Cerebellar nuclear complex (tissue), 1 donor: Measurements from ENCODE around the gene KHDRBS2.

Experiments
- DNase-seq, 2 experiments: peaks; one replicate each; lab custom pipeline; 2025; lab: John Stamatoyannopoulos, UW

KHDRBS2 gene

DNA sequence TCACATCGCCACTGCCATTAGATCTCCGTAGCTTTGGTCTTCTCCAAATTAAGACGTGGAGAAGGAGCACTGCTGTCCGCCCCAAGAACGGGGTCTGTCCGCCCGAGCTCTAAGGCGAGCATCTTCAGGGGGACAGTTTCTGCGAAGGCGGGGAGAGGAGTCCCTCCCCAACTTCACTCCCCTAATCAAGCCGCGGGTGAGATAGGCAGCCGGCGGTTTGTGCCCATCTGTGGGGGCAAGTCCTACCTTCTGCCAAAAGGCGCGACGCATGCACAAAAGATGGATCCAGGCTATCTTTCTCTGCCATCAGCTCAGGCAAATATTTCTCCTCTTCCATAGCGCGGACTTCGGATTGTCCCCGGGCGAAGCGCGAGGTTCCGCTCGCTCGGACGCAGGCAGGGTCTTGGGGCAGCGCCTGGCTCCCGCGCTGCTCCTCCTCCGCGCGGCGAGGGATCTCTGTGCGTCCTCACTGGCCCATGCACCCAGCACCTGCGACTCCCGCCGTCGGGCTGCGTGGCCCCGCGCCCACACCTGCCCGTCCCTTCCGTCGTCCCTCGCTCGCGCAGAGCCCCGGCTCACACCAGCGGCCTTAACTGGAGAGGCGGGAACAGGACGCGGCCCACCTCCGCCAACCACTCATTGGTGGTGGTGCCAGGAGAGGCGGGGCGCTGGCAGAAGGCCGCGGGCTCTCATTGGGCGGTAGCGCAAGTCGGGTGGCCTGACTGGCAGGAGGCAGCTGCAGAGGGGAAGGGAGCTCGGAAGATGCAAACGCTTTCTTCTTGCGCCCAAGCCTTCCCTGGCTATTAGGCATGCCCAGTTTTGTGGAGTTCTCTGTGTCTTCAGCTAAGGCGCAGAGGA lies at the start of gene KHDRBS2:
TSS of gene KHDRBS2 (minus strand) at position 614 of the 858 bp plus-strand sequence.
- no peak for DNase-seq

- DNase-seq, result no peak
Measured at GRCh38 chr6:62328607-62329006, 42.6 kb upstream of the KHDRBS2 start.

DNA sequence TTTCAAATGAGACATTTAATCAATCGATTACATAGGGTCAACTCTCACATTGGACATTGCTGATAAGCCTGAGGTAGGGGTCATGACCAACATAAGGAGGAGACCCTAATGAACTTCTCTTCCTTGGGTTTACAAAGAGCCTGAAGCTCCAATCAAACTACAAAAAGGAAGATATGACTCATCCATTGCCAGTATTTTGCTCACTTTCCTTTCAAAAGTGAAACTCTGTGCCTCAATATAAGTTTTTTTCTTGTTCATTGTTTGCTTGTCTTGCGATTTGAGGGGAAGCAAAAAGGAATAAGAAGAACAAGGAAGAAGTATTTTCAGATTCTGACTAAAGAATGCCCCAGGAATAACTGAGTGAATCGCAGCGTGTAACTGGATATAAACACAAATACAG lies 38.8 kb upstream of the KHDRBS2 start:
- no peak for DNase-seq

DNA sequence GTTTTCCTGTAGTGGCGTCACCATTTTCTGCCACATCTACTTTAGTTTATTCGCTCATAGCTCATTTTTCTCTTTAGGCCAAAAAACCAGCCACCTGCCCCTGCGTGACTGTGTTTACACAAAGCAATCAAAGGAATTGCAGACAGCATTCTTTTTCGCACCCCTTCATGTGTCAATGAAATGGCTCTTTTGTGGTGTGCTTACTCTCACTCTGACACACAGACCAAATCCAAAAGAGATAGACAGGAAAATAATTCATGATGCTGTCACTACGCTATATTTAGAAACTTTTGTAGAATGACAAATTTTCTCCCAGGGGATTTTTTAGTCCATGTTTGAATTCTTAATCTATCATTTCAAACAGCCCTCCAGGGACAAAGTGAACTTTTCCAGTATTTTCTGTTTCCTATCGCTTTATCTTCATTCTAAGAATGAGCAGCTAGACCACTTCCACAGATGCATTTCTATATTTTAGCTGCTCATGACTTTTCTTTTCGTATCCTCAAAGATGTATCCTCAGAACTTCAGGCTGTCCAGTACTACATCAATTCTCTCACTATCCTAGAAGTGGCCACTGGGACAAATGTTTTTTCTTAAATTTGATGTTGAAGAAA lies 37.9 kb upstream of the KHDRBS2 start:
- DNase-seq, result no peak

DNA sequence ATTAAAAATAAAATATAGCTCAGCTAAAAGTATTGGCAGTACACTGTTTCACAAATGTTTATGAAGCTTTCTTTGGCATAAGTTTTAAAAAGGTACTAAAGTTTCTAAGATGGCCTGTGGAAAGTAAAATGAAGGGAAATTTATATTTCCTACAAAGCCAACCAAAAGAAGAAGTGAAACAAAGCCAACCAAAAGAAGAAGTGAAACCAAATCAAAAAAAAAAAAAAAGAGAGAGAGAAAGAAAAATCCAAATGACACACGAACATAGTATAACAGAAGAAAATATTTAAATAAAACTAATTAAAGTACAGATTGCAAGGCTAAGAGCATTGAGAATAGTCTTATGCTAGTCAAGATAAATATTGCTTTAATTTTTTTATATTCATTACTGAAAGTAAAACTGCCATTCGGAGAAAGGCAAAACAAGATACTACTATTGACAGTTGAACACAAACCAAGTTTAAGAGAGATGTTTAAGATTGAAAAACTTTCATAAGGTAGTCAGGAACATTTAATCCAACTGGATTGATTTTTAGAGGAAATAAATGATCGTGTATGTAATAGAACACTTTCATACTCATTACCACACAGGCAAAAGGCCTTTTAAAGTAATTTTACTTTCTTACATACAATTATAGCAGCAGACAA lies 12.8 kb upstream of the KHDRBS2 start:
- no peak for DNase-seq

DNA sequence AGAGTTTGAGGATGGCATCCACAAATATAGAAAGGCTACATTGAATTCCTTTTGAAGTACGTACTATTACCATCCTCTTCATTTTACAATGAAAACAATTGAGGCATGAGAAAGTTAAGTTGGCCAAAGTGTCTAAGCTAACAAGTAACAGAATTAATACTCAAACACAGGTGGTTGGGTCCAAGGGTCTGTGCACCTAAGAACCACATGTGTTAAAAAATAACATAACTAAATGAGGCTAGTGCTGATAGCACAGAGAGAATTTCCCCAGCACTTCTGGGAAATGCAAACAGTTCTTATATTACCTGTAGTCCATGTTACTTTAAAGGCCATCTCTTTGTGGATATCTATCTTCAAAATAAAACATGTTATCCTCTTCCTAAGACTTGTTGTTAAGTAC lies 10.5 kb upstream of the KHDRBS2 start:
- DNase-seq, result no peak

GRCh38 chr6:62288974-62289373 lies 2.9 kb upstream of the KHDRBS2 start:
- no peak for DNase-seq

DNA sequence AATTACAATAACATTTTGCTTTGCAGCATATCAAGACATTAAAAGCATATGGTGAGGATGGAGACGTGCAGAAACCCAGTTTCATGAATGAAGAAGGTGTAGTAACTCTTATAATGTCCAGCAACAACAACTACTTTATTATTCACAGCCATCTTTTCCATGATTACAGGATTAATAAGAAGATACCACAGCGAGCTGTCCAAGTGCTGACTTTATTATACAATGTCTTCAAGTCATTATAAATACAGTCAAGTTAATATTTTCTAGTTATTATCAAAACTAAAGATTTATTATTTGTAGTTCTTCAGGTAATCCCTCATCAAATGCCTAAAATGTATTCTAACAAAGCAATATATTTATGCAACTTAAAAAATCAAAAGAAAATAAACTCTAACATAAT lies 2.5 kb upstream of the KHDRBS2 start:
- DNase-seq, result no peak

- DNase-seq, result no peak
Measured at GRCh38 chr6:62286470-62286843, 432 bp upstream of the KHDRBS2 start.

GRCh38 chr6:62284725-62285124 lies 1.3 kb downstream of the KHDRBS2 start:
- DNase-seq, result no peak

- no peak for DNase-seq
Measured at GRCh38 chr6:62283796-62284411, 2.1 kb downstream of the KHDRBS2 start.

DNA sequence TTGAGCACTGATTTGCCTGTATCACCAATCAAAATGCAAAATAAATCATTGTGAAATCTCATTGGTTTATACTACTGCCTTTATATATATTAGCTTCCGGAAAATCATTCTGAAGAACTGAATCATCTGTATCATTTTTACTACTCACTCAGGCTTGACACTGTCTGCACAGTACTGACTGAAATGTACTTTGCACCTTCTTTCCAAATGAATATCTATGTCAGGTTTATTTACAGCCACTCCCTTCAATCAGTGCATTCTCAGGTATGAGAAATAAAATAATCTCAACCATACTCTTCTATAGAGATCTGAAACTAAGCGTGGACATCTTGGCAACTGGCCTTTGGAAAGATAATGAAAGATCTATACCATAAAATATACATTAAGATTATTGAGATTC lies 2.7 kb downstream of the KHDRBS2 start:
- DNase-seq, result no peak

DNA sequence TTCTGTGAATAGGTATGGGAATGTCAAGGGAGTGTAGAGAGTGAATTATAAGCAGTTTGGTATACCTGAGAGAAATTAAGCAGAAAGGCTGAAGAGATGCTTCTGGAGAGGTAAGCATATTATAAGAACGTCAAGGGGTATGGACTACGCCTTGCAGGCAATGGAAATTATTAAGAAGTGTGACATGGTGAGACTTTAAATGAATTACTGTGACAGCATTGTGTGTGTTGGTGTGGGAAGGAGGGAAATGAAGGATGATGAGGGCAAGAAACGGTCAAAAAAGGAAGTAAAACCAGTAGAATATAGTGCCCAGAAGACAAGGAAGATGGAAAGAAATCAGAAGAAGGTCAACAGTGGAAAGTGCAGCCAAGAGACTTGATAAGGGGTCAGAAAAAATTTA lies 5.9 kb downstream of the KHDRBS2 start:
- DNase-seq, result no peak

DNA sequence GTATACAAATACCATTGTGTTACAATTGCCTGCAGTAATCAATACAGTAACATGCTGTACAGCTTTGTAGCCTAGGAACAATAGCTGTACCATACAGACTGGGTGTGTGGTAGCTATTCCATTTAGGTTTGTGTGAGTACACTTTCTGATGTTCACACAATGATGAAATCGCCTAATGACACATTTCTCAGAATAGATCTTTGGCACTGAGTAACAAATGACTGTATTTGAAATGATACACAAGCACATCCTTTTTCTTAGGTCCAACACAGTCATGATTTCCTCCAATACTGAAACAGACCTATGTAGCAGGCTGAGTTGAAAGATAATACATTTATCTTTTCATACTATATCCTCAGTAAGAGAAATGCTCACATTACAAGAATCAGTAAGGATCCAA lies 13.9 kb downstream of the KHDRBS2 start:
- no peak for DNase-seq

DNA sequence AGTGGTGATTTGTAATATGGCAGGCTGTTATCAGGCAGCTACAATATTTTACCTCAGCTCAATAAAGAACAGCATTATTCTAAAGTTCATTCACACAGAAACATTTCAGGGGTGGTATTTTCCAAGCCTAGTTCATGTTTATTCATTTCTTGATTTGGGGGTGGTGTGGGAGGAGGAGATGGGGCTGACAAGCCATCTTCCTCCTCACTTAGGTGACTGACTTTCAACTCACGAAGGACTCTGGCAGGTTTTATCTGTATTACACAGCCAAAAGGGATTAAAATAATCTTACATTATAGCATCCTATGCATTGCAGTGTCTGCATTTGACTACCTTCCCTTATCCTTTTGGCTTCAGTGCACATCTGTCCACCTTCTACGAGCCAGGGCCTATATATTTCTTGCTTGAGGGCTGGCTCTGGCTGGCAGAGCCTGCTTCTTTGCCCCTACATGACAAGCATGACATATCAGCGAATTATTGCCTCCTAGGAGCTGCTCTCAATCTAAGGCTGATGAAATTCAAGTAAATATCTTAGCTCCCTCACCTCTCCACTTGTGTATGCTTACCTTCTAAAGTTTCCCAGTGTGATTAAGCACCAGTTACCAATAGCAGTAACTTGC lies 20.0 kb downstream of the KHDRBS2 start:
- DNase-seq, result no peak

- DNase-seq, result no peak
Measured at GRCh38 chr6:62262283-62262682, 23.7 kb downstream of the KHDRBS2 start.

DNA sequence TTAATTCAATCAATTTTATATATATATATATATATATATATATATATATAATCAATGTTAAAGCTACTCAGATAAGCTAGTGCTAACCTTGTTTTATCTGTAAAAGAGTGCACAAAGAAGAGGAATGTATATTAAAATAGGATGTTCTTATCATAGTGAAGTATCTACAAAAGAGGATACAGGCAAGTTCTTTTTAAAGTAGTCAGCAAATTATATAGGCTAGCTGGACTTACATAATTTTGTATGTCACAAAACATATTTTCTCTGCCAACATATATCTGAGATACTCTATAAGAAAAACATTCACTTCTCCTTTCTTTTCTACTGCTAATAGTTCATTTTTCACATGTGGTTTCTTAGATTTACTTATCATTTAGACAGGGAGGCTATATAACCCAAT lies 39.9 kb downstream of the KHDRBS2 start:
- no peak for DNase-seq

DNA sequence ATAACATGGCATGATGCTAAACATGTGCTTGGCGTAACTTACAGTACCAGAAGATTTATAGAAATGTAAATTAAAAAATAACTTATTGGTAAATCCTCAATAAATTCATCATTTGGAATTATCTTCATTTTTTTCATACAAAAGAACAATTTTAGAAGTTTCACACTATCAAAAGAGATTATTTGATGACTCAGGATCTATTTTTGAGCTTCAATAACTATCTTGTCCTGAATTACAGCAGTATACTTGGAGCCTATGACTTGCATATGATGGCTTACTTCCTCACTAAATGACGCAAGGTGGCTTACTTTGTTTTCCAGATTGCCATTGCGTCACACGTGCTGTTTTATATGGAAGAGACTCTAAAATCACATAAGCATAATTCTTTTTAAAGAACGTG lies 49.2 kb downstream of the KHDRBS2 start:
- DNase-seq, result no peak

- no peak for DNase-seq
Measured at GRCh38 chr6:62229231-62229630, 56.8 kb downstream of the KHDRBS2 start.

GRCh38 chr6:62217866-62218265 lies 68.2 kb downstream of the KHDRBS2 start:
- DNase-seq, result no peak

DNA sequence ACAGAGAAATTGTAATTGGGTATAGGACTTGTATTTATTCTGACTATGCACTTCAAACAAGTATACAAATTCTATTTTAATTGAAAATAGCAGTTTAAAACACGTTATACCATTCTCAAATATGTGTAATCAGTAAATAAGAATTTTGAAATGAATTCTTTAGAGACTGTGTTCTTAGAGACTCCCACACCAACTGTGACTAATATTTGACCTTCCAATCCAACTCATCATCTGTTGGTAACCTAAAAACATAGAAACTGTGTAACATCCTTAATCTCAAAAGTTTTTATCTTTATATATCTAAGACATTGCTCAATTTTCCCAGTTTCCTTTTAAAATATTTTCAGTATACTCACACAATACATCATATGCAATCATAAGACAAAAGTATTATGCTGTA lies 83.9 kb downstream of the KHDRBS2 start:
- no peak for DNase-seq

- DNase-seq, result no peak
Measured at GRCh38 chr6:62192593-62192992, 93.4 kb downstream of the KHDRBS2 start.
